Measurements from ENCODE around the gene GATB.

GATB gene

DNA sequence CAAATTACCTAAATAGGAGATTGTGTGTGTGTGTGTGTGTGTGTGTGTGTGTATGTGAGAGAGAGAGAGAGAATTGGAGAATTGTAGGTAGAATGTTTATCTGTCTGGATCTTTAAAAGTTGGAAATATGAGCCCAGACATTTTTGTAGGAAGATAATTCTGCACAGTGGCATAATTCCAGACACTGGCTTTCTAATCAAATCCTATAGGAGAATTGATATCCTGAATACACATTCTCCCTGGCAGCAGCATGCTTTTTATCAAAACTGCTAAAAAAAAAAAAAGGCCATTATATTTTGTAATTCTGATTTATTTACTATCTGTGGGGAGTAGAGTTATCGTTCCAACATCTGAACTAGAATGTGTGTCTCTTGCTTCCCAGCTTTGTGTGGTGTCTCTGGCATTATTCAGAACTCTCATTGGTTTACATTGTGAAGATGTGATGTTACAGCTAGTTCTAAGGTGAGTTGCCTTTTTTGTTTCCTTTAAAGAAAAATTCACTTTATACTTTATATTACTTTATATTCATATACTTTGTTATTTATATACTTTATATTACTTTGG is 122.4 kb downstream of the GATB start:
- Histone ChIP-seq H3K4me1 (ENCODE audit: control insufficient read depth, insufficient read depth, low read length) (no peaks in the 10 kb centered on the region), H3K36me3 (ENCODE audit: control insufficient read depth in 2 of 2, insufficient read depth in 2 of 2, low read length in 2 of 2) (no peaks in the 10 kb centered on the region), H3K9me3 (ENCODE audit: control insufficient read depth in 2 of 2, low read length in 2 of 2) (no peaks in the 10 kb centered on the region), H3K27ac (ENCODE audit: low read length) (no peak overlapping the region), H3K4me3 (ENCODE audit: low read length in 2 of 2) (no peak overlapping the region), H3K27me3 (ENCODE audit: control insufficient read depth in 1 of 2, insufficient read depth in 2 of 2, low read length in 2 of 2) (no peaks in the 10 kb centered on the region), H3K9ac (ENCODE audit: low read length in 2 of 2) (no peak overlapping the region)

DNA sequence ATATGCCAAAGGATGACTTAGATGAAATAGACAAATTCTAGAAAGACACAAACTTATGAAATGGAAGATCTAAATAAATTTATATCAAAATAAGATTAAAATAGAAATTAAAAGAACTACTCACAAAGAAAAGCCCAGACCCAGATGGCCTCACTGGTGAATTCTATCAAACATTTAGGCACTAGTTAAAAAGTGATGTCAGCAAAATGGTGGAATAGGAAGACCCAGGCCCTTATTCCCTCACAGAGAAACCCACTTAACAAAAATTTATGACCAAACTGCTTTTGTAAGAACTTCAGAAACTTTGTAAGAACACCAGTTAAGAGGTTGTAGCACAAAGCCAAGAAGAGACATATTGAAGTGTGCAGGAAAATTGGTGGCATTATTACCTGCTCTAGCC is 129.5 kb downstream of the GATB start:
- Histone ChIP-seq H3K27me3 (ENCODE audit: control insufficient read depth in 1 of 2, insufficient read depth in 2 of 2, low read length in 2 of 2) (no peaks in the 10 kb centered on the region), H3K36me3 (ENCODE audit: control insufficient read depth in 2 of 2, insufficient read depth in 2 of 2, low read length in 2 of 2) (no peaks in the 10 kb centered on the region), H3K9me3 (ENCODE audit: control insufficient read depth in 2 of 2, low read length in 2 of 2) (no peaks in the 10 kb centered on the region), H3K4me1 (ENCODE audit: control insufficient read depth, insufficient read depth, low read length) (no peaks in the 10 kb centered on the region), H3K4me3 (ENCODE audit: low read length in 2 of 2) (no peak overlapping the region), H3K27ac (ENCODE audit: low read length) (no peak overlapping the region), H3K9ac (ENCODE audit: low read length in 2 of 2) (no peak overlapping the region)

DNA sequence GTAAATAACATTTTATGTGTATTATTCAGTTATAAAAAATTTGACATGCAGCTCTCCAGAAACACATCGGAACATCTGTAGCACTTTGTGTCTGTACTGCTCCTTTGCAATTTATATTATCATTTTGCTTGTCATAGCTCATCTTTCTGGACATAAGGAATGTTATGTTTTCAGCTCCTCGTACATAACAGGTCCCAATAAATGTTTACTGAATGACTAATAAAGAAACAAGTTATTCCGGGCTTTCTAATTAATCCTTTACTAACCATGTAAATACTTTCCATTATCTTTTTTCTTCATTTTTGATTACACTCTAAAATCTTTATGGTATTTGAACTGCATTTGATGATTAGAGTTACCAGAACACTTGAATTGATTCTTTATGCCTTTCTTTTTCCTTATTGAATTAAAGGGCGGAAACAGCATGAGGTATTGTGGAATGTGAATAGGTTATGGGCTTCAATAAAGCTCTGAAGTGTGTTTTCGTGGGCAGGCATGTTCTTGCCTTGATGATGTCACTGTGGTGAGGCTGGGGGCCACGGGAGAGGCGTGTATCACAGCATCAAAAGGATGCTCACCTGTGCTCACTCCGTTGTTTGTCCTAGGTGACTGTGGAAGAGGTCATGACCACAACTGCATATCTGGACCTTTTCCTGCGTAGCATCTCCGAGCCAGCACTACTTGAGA is 131.6 kb downstream of the GATB start:
- no peak overlapping the region for H3K9ac ChIP-seq (ENCODE audit: low read length in 2 of 2)
- no peaks in the 10 kb centered on the region for H3K27me3 ChIP-seq (ENCODE audit: control insufficient read depth in 1 of 2, insufficient read depth in 2 of 2, low read length in 2 of 2)
- H3K4me3 ChIP-seq (ENCODE audit: low read length in 2 of 2) = no peak overlapping the region

DNA sequence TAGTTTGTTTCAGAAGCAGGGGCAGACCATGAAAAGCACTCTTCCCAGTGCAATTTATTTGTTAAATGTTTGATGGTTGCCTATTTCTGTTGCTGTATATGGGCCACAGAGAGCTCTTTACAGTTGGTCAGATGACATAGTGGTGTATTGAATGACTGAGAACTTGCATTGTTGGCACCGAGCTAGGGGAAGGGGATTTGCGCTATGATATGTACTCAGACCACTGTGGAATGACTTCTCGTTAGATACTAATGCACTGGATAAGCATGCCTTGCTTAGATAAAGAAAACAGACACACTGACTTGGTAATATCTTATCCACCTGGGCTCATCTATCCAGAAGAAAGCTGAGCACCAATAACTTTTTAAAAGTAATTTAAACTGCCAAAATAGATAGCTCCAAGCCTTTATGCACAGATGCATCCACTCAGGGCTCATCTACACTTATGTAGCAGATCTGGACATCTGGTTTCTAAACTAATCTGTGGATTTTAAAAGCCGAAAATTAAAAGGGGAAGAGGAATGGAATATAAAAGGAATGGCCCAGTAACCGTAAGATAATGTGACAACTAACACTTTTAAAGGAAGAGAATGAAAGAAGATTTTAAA is 132.7 kb downstream of the GATB start:
- Histone ChIP-seq H3K4me3 (ENCODE audit: low read length in 2 of 2) (no peak overlapping the region), H3K4me1 (ENCODE audit: control insufficient read depth, insufficient read depth, low read length) (no peaks in the 10 kb centered on the region), H3K9ac (ENCODE audit: low read length in 2 of 2) (no peak overlapping the region), H3K36me3 (ENCODE audit: control insufficient read depth in 2 of 2, insufficient read depth in 2 of 2, low read length in 2 of 2) (no peaks in the 10 kb centered on the region), H3K27me3 (ENCODE audit: control insufficient read depth in 1 of 2, insufficient read depth in 2 of 2, low read length in 2 of 2) (no peaks in the 10 kb centered on the region), H3K27ac (ENCODE audit: low read length) (no peak overlapping the region), H3K9me3 (ENCODE audit: control insufficient read depth in 2 of 2, low read length in 2 of 2) (no peaks in the 10 kb centered on the region)

More for the DNA sequence above, 131.6 kb downstream of the GATB start:
- no peaks in the 10 kb centered on the region for H3K9me3 ChIP-seq (ENCODE audit: control insufficient read depth in 2 of 2, low read length in 2 of 2)
- no peaks in the 10 kb centered on the region for H3K36me3 ChIP-seq (ENCODE audit: control insufficient read depth in 2 of 2, insufficient read depth in 2 of 2, low read length in 2 of 2)
- H3K27ac ChIP-seq (ENCODE audit: low read length) = no peak overlapping the region
- H3K4me1 ChIP-seq (ENCODE audit: control insufficient read depth, insufficient read depth, low read length) = no peaks in the 10 kb centered on the region

DNA sequence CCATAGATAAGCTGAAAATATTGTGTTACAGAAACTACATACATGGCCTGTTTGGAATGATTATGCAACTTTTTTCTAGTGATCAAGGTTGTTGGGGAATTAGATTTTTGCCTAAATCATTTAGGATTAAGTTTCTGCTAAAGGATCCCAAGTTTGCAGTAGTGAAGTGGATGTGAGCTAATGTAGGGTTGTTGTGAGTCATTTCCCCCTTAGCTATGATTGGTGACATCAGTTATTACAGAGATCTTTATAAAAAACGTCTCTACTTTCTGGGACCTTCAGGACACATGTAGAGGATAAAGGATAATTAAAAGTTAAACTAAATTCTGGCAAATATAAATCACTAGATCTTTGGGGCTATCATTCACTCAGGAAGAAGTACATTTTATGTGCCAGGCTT is 133.3 kb downstream of the GATB start:
- Histone ChIP-seq H3K9me3 (ENCODE audit: control insufficient read depth in 2 of 2, low read length in 2 of 2) (no peaks in the 10 kb centered on the region), H3K27me3 (ENCODE audit: control insufficient read depth in 1 of 2, insufficient read depth in 2 of 2, low read length in 2 of 2) (no peaks in the 10 kb centered on the region)

DNA sequence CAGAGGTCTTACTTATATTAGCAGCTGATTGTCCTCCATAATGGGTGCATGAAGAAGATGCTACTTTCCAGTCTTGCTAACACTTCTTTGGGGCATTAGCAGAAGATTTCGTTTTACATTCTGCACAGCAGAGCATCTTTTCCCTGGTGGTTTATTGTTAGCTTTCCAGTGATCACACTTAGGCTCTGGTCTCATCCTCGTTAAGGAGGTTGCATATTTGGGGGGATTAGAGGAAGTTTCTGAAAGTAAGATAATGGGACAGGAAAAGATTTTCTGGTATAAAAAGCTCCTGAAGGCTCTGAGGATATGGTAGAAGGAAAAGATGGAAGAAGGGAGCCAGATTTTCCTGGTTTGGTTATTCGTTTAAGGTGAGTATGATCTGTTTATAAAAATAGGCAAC is 134.1 kb downstream of the GATB start:
- H3K27me3 ChIP-seq (ENCODE audit: control insufficient read depth in 1 of 2, insufficient read depth in 2 of 2, low read length in 2 of 2) = no peaks in the 10 kb centered on the region
- H3K9ac ChIP-seq (ENCODE audit: low read length in 2 of 2) = no peak overlapping the region
- H3K4me3 ChIP-seq (ENCODE audit: low read length in 2 of 2) = no peak overlapping the region
- H3K4me1 ChIP-seq (ENCODE audit: control insufficient read depth, insufficient read depth, low read length) = no peaks in the 10 kb centered on the region
- H3K36me3 ChIP-seq (ENCODE audit: control insufficient read depth in 2 of 2, insufficient read depth in 2 of 2, low read length in 2 of 2) = no peaks in the 10 kb centered on the region
- H3K27ac ChIP-seq (ENCODE audit: low read length) = no peak overlapping the region
- H3K9me3 ChIP-seq (ENCODE audit: control insufficient read depth in 2 of 2, low read length in 2 of 2) = no peaks in the 10 kb centered on the region

More for the DNA sequence above, 133.3 kb downstream of the GATB start:
- H3K27ac ChIP-seq (ENCODE audit: low read length) = no peak overlapping the region
- no peak overlapping the region for H3K4me3 ChIP-seq (ENCODE audit: low read length in 2 of 2)
- no peak overlapping the region for H3K9ac ChIP-seq (ENCODE audit: low read length in 2 of 2)
- H3K4me1 ChIP-seq (ENCODE audit: control insufficient read depth, insufficient read depth, low read length) = no peaks in the 10 kb centered on the region
- H3K36me3 ChIP-seq (ENCODE audit: control insufficient read depth in 2 of 2, insufficient read depth in 2 of 2, low read length in 2 of 2) = no peaks in the 10 kb centered on the region

DNA sequence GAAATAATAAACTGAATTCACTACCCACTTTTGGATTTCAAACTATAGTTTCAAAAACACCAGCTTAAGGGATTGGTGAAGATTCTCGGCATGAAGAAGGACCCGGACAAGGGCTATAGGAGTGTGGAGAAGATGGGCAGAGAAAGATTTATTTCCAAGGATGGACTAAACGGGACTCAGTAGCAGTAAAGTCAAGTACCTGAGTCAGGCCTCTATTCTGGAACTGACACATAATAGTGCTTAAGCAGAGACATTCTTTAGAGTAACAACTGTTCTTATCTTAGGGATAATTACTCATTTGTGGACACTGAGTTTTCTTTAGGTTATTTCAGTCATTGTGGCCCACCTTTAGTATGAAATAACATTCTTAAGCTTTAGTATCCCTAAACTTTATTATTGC is 134.6 kb downstream of the GATB start:
- Histone ChIP-seq H3K9ac (ENCODE audit: low read length in 2 of 2) (no peak overlapping the region), H3K4me1 (ENCODE audit: control insufficient read depth, insufficient read depth, low read length) (no peaks in the 10 kb centered on the region), H3K27me3 (ENCODE audit: control insufficient read depth in 1 of 2, insufficient read depth in 2 of 2, low read length in 2 of 2) (no peaks in the 10 kb centered on the region), H3K27ac (ENCODE audit: low read length) (no peak overlapping the region), H3K4me3 (ENCODE audit: low read length in 2 of 2) (no peak overlapping the region), H3K9me3 (ENCODE audit: control insufficient read depth in 2 of 2, low read length in 2 of 2) (no peaks in the 10 kb centered on the region), H3K36me3 (ENCODE audit: control insufficient read depth in 2 of 2, insufficient read depth in 2 of 2, low read length in 2 of 2) (no peaks in the 10 kb centered on the region)

DNA sequence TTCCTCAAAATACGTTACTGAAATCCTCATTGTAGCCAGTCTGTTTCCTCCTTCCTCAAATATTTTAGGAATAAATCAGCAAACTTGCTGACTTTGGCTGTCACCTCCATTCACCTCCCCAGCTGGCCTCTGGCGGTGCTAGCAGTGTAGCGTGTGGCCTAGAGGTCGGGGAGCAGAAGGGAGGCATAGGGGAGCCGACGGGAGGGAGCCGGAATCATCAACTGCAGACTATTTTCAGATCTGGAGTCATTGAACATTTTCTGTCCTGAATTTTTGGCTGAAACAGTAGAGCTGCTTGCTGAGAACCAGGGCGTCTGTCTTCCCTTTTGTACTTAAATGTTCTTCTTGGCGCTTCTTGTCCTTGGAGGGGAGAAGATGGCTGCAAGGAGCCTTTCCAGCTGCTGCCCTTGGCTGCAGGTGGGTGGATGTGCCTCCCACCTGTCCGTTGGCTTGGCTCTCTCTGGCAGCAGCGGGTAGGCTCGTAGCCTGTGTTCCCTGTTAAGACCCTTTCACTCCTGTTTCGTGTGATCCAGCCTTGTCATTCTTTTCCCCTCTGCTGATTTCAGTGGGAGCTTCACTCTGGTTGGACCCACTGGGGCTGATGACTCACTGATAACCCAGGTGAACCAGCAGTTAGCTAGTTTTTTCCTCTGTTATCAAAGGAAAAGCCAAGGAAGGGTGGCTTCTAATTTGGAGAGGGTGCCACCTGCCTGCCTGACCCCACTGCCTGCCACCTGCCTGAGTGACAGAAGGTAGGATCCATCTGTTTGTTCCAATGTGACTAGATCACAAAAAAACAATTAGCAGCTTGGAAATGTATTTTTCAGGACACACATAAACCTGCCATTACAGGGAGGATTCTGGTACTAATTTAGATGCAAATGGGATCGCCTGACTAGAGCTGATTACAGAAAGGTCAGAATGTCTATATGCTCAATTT is 135.9 kb downstream of the GATB start:
- Histone ChIP-seq H3K9me3 (ENCODE audit: control insufficient read depth in 2 of 2, low read length in 2 of 2) (no peaks in the 10 kb centered on the region), H3K36me3 (ENCODE audit: control insufficient read depth in 2 of 2, insufficient read depth in 2 of 2, low read length in 2 of 2) (no peaks in the 10 kb centered on the region), H3K4me3 (ENCODE audit: low read length in 2 of 2) (no peak overlapping the region), H3K27ac (ENCODE audit: low read length) (no peak overlapping the region), H3K4me1 (ENCODE audit: control insufficient read depth, insufficient read depth, low read length) (no peaks in the 10 kb centered on the region), H3K9ac (ENCODE audit: low read length in 2 of 2) (no peak overlapping the region), H3K27me3 (ENCODE audit: control insufficient read depth in 1 of 2, insufficient read depth in 2 of 2, low read length in 2 of 2) (no peaks in the 10 kb centered on the region)

All from stomach smooth muscle (tissue), 2 donors.